ENCODE results near the gene IFFO2. TPM values are rescaled to one million over a fixed set of nuclear protein-coding genes. Genes with fewer than 3 reads are reported as not detected.

The IFFO2 gene
- total RNA-seq, 2 donors from 2014 or later: 13.6 to 20.4 TPM

GRCh38 chr1:18936814-18937481 lies 19.5 kb downstream of the IFFO2 start:
- TF ChIP-seq POLR2AphosphoS5 (IDR thresholded peaks at IDR 0.05): no peak
- no peak for TF ChIP-seq POLR2A (IDR thresholded peaks at IDR 0.05)
- no peak for TF ChIP-seq CTCF (IDR thresholded peaks at IDR 0.05)
- Histone ChIP-seq H3K9me3 (no peaks in the 10 kb centered on the region), H3K27ac (no peak overlapping the region), H3K36me3 (no peaks in the 10 kb centered on the region), H3K4me3 (no peak overlapping the region), H3K4me1 (replicated peaks) (peaks cover 23% of the 10 kb centered on the region), H3K27me3 (replicated peaks; ENCODE audit: insufficient read depth) (no peaks in the 10 kb centered on the region)
- WGBS: 73% methylated on average over 11 of the region's 11 CpGs
- intact Hi-C loops (cut with DNase I): no loop called here
- no peak for DNase-seq (ENCODE audit: low spot score)

GRCh38 chr1:18936471-18936813 lies 20.0 kb downstream of the IFFO2 start:
- intact Hi-C loops (cut with DNase I): no loop called here
- Histone ChIP-seq H3K27me3 (replicated peaks; ENCODE audit: insufficient read depth) (no peaks in the 10 kb centered on the region), H3K4me1 (replicated peaks) (peaks cover 19% of the 10 kb centered on the region), H3K36me3 (no peaks in the 10 kb centered on the region), H3K27ac (no peak overlapping the region), H3K9me3 (no peaks in the 10 kb centered on the region), H3K4me3 (no peak overlapping the region)
- DNase-seq (ENCODE audit: low spot score): no peak
- 83% methylated on average over 3 of the region's 3 CpGs for WGBS
- TF ChIP-seq POLR2A (IDR thresholded peaks at IDR 0.05) (no peak), POLR2AphosphoS5 (IDR thresholded peaks at IDR 0.05) (no peak), CTCF (IDR thresholded peaks at IDR 0.05) (no peak)

- no peak overlapping the region for H3K27ac ChIP-seq
- no peaks in the 10 kb centered on the region for H3K27me3 ChIP-seq (replicated peaks; ENCODE audit: insufficient read depth)
- H3K36me3 ChIP-seq: no peaks in the 10 kb centered on the region
- WGBS: 83% methylated on average over 14 of the region's 14 CpGs
- H3K4me1 ChIP-seq (replicated peaks): peaks cover 5% of the 10 kb centered on the region
- TF ChIP-seq POLR2A (IDR thresholded peaks at IDR 0.05) (no peak), CTCF (IDR thresholded peaks at IDR 0.05) (no peak), POLR2AphosphoS5 (IDR thresholded peaks at IDR 0.05) (no peak)
- H3K4me3 ChIP-seq: no peak overlapping the region
- H3K9me3 ChIP-seq: no peaks in the 10 kb centered on the region
- no peak for DNase-seq (ENCODE audit: low spot score)
- intact Hi-C loops (cut with DNase I): no loop called here
Observed at GRCh38 chr1:18934205-18935000, 22.1 kb downstream of the IFFO2 start.

- no peak for DNase-seq (ENCODE audit: low spot score)
- intact Hi-C loops (cut with DNase I): no loop called here
- 38% methylated on average over 7 of the region's 7 CpGs for WGBS
Observed at GRCh38 chr1:18932879-18933278, 23.6 kb downstream of the IFFO2 start.

More at GRCh38 chr1:18932879-18933278, 23.6 kb downstream of the IFFO2 start:
- Histone ChIP-seq H3K27me3 (replicated peaks; ENCODE audit: insufficient read depth) (no peaks in the 10 kb centered on the region), H3K4me1 (replicated peaks) (peaks cover 5% of the 10 kb centered on the region), H3K27ac (peak overlapping the region in 1 of 2 donors; percentile 46), H3K4me3 (no peak overlapping the region), H3K9me3 (no peaks in the 10 kb centered on the region), H3K36me3 (no peaks in the 10 kb centered on the region)
- TF ChIP-seq POLR2A (IDR thresholded peaks at IDR 0.05) (no peak), CTCF (IDR thresholded peaks at IDR 0.05) (no peak), POLR2AphosphoS5 (IDR thresholded peaks at IDR 0.05) (no peak)

Measured in prostate gland (tissue), 2 donors.